Skeletal muscle satellite cell (primary cell): ENCODE data around the gene CYP3A7.
"Not testable (repeated sequence)": the region's sequence is repeated elsewhere in the genome, so short reads cannot be mapped to it uniquely, and the experiment has no call there.

Source experiments
- H3K27me3 ChIP-seq: 2 replicates; pipeline ENCODE4 v1.7.0; 2013; ENCODE audit warnings: low read length; ENCODE audit not compliant: control insufficient read depth, insufficient read depth
- H3K36me3 ChIP-seq: 2 replicates; pipeline ENCODE4 v1.7.0; 2013; ENCODE audit warnings: mild to moderate bottlenecking, control low read depth, low read length; ENCODE audit not compliant: insufficient read depth
- H3K4me1 ChIP-seq: 2 replicates; pipeline ENCODE4 v1.7.0; 2013; ENCODE audit warnings: low read length; ENCODE audit not compliant: control insufficient read depth, insufficient read depth
- H3K4me2 ChIP-seq: 2 replicates; pipeline ENCODE4 v1.7.0; 2013; ENCODE audit warnings: mild to moderate bottlenecking, low read length
- H3K4me3 ChIP-seq: 2 replicates; pipeline ENCODE4 v1.7.0; 2013; ENCODE audit warnings: low read length
- H3K9ac ChIP-seq: 2 replicates; pipeline ENCODE4 v1.7.0; 2013; ENCODE audit warnings: mild to moderate bottlenecking, low read depth, low read length, moderate library complexity
- H3K9me3 ChIP-seq: replicated peaks from 2 replicates; pipeline ENCODE4 v1.7.0; 2013; ENCODE audit warnings: mild to moderate bottlenecking, control low read depth, low read length

CYP3A7 gene

GRCh38 chr7:99728615-99729014 lies 6.4 kb downstream of the CYP3A7 start:
- Histone ChIP-seq H3K9ac (no peak overlapping the region), H3K9me3 (no peaks in the 10 kb centered on the region), H3K27me3 (peaks cover 24% of the 10 kb centered on the region)

GRCh38 chr7:99723201-99723600 lies 11.8 kb downstream of the CYP3A7 start:
- H3K4me2 ChIP-seq, H3K9me3 ChIP-seq, H3K36me3 ChIP-seq, H3K4me3 ChIP-seq, H3K9ac ChIP-seq, H3K4me1 ChIP-seq: not testable (repeated sequence)
- H3K27me3 ChIP-seq: peaks cover 45% of the 10 kb centered on the region

More at GRCh38 chr7:99728615-99729014, 6.4 kb downstream of the CYP3A7 start:
- Histone ChIP-seq H3K4me3 (no peak overlapping the region), H3K4me2 (no peak overlapping the region), H3K36me3 (no peaks in the 10 kb centered on the region), H3K4me1 (no peaks in the 10 kb centered on the region)

- H3K4me1 ChIP-seq: no peaks in the 10 kb centered on the region
- H3K4me3 ChIP-seq: no peak overlapping the region
- no peaks in the 10 kb centered on the region for H3K36me3 ChIP-seq
- peaks cover 51% of the 10 kb centered on the region for H3K27me3 ChIP-seq
- no peak overlapping the region for H3K9ac ChIP-seq
- H3K9me3 ChIP-seq: no peaks in the 10 kb centered on the region
- no peak overlapping the region for H3K4me2 ChIP-seq
These were observed 14.0 kb downstream of the CYP3A7 start for GRCh38 chr7:99720800-99721595.

GRCh38 chr7:99719996-99720769 lies 14.8 kb downstream of the CYP3A7 start:
- no peak overlapping the region for H3K4me2 ChIP-seq
- H3K36me3 ChIP-seq: no peaks in the 10 kb centered on the region
- H3K9ac ChIP-seq: no peak overlapping the region
- no peak overlapping the region for H3K4me3 ChIP-seq
- H3K4me1 ChIP-seq: no peaks in the 10 kb centered on the region
- peaks cover 53% of the 10 kb centered on the region for H3K27me3 ChIP-seq
- no peaks in the 10 kb centered on the region for H3K9me3 ChIP-seq

GRCh38 chr7:99713995-99714570 lies 20.9 kb downstream of the CYP3A7 start:
- H3K4me2 ChIP-seq: no peak overlapping the region
- H3K27me3 ChIP-seq: peaks cover 17% of the 10 kb centered on the region
- no peaks in the 10 kb centered on the region for H3K9me3 ChIP-seq
- no peaks in the 10 kb centered on the region for H3K4me1 ChIP-seq
- no peak overlapping the region for H3K9ac ChIP-seq
- no peaks in the 10 kb centered on the region for H3K36me3 ChIP-seq
- H3K4me3 ChIP-seq: no peak overlapping the region

GRCh38 chr7:99709838-99710578 lies 25.0 kb downstream of the CYP3A7 start:
- no peak overlapping the region for H3K9ac ChIP-seq
- no peaks in the 10 kb centered on the region for H3K4me1 ChIP-seq
- H3K36me3 ChIP-seq: no peaks in the 10 kb centered on the region
- H3K4me2 ChIP-seq: no peak overlapping the region
- H3K9me3 ChIP-seq: peaks cover 4% of the 10 kb centered on the region
- H3K27me3 ChIP-seq: peaks cover 4% of the 10 kb centered on the region
- H3K4me3 ChIP-seq: no peak overlapping the region

GRCh38 chr7:99709260-99709659 lies 25.7 kb downstream of the CYP3A7 start:
- Histone ChIP-seq H3K4me3 (no peak overlapping the region), H3K9me3 (peaks cover 4% of the 10 kb centered on the region), H3K36me3 (no peaks in the 10 kb centered on the region), H3K4me2 (no peak overlapping the region), H3K27me3 (peaks cover 4% of the 10 kb centered on the region), H3K4me1 (no peaks in the 10 kb centered on the region), H3K9ac (no peak overlapping the region)

- H3K9ac ChIP-seq: no peak overlapping the region
These were observed 27.9 kb downstream of the CYP3A7 start for GRCh38 chr7:99707096-99707495.

GRCh38 chr7:99699946-99700345 lies 35.0 kb downstream of the CYP3A7 start:
- Histone ChIP-seq H3K4me3 (no peak overlapping the region), H3K36me3 (no peaks in the 10 kb centered on the region), H3K9ac (no peak overlapping the region), H3K9me3 (no peaks in the 10 kb centered on the region), H3K4me2 (no peak overlapping the region), H3K4me1 (no peaks in the 10 kb centered on the region), H3K27me3 (peaks cover 26% of the 10 kb centered on the region)

More at GRCh38 chr7:99707096-99707495, 27.9 kb downstream of the CYP3A7 start:
- Histone ChIP-seq H3K4me1 (no peaks in the 10 kb centered on the region), H3K9me3 (peaks cover 4% of the 10 kb centered on the region), H3K4me2 (no peak overlapping the region), H3K4me3 (no peak overlapping the region), H3K36me3 (no peaks in the 10 kb centered on the region), H3K27me3 (peaks cover 7% of the 10 kb centered on the region)

- H3K4me3 ChIP-seq, H3K9ac ChIP-seq, H3K4me1 ChIP-seq, H3K4me2 ChIP-seq, H3K9me3 ChIP-seq, H3K36me3 ChIP-seq: not testable (repeated sequence)
- H3K27me3 ChIP-seq: peaks cover 29% of the 10 kb centered on the region
These were observed 35.9 kb downstream of the CYP3A7 start for GRCh38 chr7:99698867-99699730.
